K562 (cell line): ENCODE measurements around the gene THAP4. TPM values are rescaled to one million over a fixed set of nuclear protein-coding genes. Genes with fewer than 3 reads are reported as not detected.

Experiments
- ATAC-seq: fragments of 200-7000 bp; cut with Tn5 transposase; 3 replicates; pipeline ENCODE4 v1.9.1; 2020; ENCODE audit warnings: moderate library complexity
- BruUV-seq: library from RNA; stranded (reverse); fragments of 400-500 nt; replicated peaks from 2 replicates; lab custom pipeline; 2021; lab: Mats Ljungman, UMichigan
- CTCF ChIA-PET: fragments of 300-600 bp; formaldehyde crosslinking; extraction: SDS; loops from one replicate; lab custom pipeline; 2021; ENCODE audit warnings: low intra/inter-chr PET ratio; lab: Yijun Ruan, JAX
- POLR2A ChIA-PET: fragments of 300-600, 350-650 bp; sonication (Branson Sonifier 250); formaldehyde crosslinking; extraction: SDS; loops from one replicate; lab custom pipeline; 2021; ENCODE audit warnings: antibody characterized with exemption, inconsistent platforms; lab: Yijun Ruan, JAX
- DNase-seq, 4 experiments: peaks; one replicate each; pipeline versions ENCODE4 v3.0.0 to v3.0.0-alpha.2; 2011 to 2018; ENCODE audit warnings: low spot score in 3 of 4, mixed read lengths in 3 of 4; ENCODE audit errors: extremely low read depth in 1 of 4
- FAIRE-seq: peaks from 2 replicates; lab custom pipeline; 2011; peaks lifted over from hg19 to GRCh38; lab: Jason Lieb, UNC
- H2AFZ ChIP-seq: 2 replicates; pipeline ENCODE4 v1.6.0; 2011; ENCODE audit warnings: low read depth, low read length, control low read depth, inconsistent platforms
- H3K27ac ChIP-seq: fragments of 200-600 bp; 3 replicates; pipeline ENCODE4 v1.8.0; 2011; ENCODE audit warnings: low read depth, mild to moderate bottlenecking, control low read depth, inconsistent platforms, low read length, moderate library complexity, mixed read lengths; ENCODE audit errors: extremely low read depth
- H3K27me3 ChIP-seq, 2 experiments: fragments of 300-600 bp in 1 of 2; 2 replicates in 1 of 2; 3 replicates in 1 of 2; pipeline versions ENCODE4 v1.6.0 to v1.8.0; 2011; ENCODE audit warnings: inconsistent platforms in 2 of 2, low read length in 2 of 2, mild to moderate bottlenecking in 1 of 2, mixed read lengths in 1 of 2, moderate library complexity in 1 of 2; ENCODE audit not compliant: control insufficient read depth in 2 of 2, insufficient read depth in 2 of 2
- H3K36me3 ChIP-seq: fragments of 300-600 bp; 3 replicates; pipeline ENCODE4 v1.8.0; 2011; ENCODE audit warnings: mild to moderate bottlenecking, low read length, inconsistent platforms; ENCODE audit not compliant: control insufficient read depth, insufficient read depth
- H3K4me1 ChIP-seq, 2 experiments: fragments of 200-600 bp in 1 of 2; replicated peaks in 1 of 2; 2 replicates in 1 of 2; 3 replicates in 1 of 2; pipeline versions ENCODE4 v1.5.1 to v1.8.0; 2011; ENCODE audit warnings: inconsistent platforms in 2 of 2, low read length in 2 of 2, mild to moderate bottlenecking in 1 of 2, mixed read lengths in 1 of 2, moderate library complexity in 1 of 2; ENCODE audit not compliant: control insufficient read depth in 2 of 2, insufficient read depth in 2 of 2
- H3K4me2 ChIP-seq: 2 replicates; pipeline ENCODE4 v1.6.1; 2011; ENCODE audit warnings: low read length, control low read depth, inconsistent platforms, mixed read lengths; ENCODE audit not compliant: insufficient read depth
- H3K4me3 ChIP-seq: fragments of 200-600 bp; sonication (generic), shearing (Covaris generic); 2 replicates; pipeline ENCODE4 v1.5.1; 2016; ENCODE audit warnings: control low read depth, inconsistent platforms
- H3K79me2 ChIP-seq: fragments of 200-600 bp; 3 replicates; pipeline ENCODE4 v1.8.0; 2011; ENCODE audit warnings: low read length, inconsistent platforms; ENCODE audit not compliant: control insufficient read depth, insufficient read depth
- H3K9ac ChIP-seq, 2 experiments: 2 replicates each; pipeline versions ENCODE4 v1.6.0 to v1.6.1; 2011; ENCODE audit warnings: low read depth in 2 of 2, low read length in 2 of 2, control low read depth in 1 of 2, inconsistent platforms in 1 of 2, mild to moderate bottlenecking in 1 of 2, mixed read lengths in 1 of 2; ENCODE audit not compliant: insufficient read depth in 1 of 2
- H3K9me1 ChIP-seq: one replicate; pipeline ENCODE4 v1.6.0; 2011; ENCODE audit warnings: inconsistent platforms, mild to moderate bottlenecking, low read length, moderate library complexity; ENCODE audit not compliant: control insufficient read depth, insufficient read depth
- H3K9me3 ChIP-seq: replicated peaks from 2 replicates; pipeline ENCODE4 v1.5.1; 2011; ENCODE audit warnings: low read depth, low read length, inconsistent platforms; ENCODE audit not compliant: control insufficient read depth, insufficient read depth
- H4K20me1 ChIP-seq: replicated peaks from 2 replicates; pipeline ENCODE4 v1.6.1; 2011; ENCODE audit warnings: low read length, inconsistent platforms, mixed read lengths; ENCODE audit not compliant: control insufficient read depth, insufficient read depth
- CC2D1A ChIP-seq: fragments of 450-650 bp; IDR thresholded peaks from 2 replicates; pipeline ENCODE4 v1.6.1; 2017; ENCODE audit warnings: mild to moderate bottlenecking
- CHAMP1 ChIP-seq: fragments of 450-650 bp; IDR thresholded peaks from 2 replicates; pipeline ENCODE4 v1.6.1; 2016; ENCODE audit warnings: mild to moderate bottlenecking
- HDAC2 ChIP-seq: fragments of 450-650 bp; IDR thresholded peaks from 2 replicates; pipeline ENCODE4 v1.6.1; 2016; ENCODE audit warnings: mild to moderate bottlenecking
- LEF1 ChIP-seq: fragments of 450-650 bp; IDR thresholded peaks from 2 replicates; pipeline ENCODE4 v1.6.1; 2016; ENCODE audit warnings: mild to moderate bottlenecking
- PREB ChIP-seq: sonication (generic); formaldehyde crosslinking; IDR thresholded peaks from 2 replicates; pipeline ENCODE4 v1.8.1; 2023; ENCODE audit warnings: mild to moderate bottlenecking, missing genetic modification reagents
- SNAPC5 ChIP-seq: fragments of 250-450 bp; sonication (Bioruptor Pico); IDR thresholded peaks from 2 replicates; pipeline ENCODE4 v1.8.0; 2021; ENCODE audit warnings: moderate library complexity, mild to moderate bottlenecking, inconsistent platforms
- TAF7 ChIP-seq: fragments of 450-650 bp; IDR thresholded peaks from 2 replicates; pipeline ENCODE4 v1.6.1; 2016; ENCODE audit warnings: missing genetic modification characterization, missing compliant biosample characterization
- THRAP3 ChIP-seq: fragments of 450-650 bp; IDR thresholded peaks from 2 replicates; pipeline ENCODE4 v1.6.1; 2016; ENCODE audit warnings: mild to moderate bottlenecking, inconsistent platforms, borderline replicate concordance
- ZNF124 ChIP-seq: sonication (generic); formaldehyde crosslinking; IDR thresholded peaks from 2 replicates; pipeline ENCODE4 v1.8.1; 2022; ENCODE audit warnings: missing genetic modification reagents
- WGBS: fragments of 100-300 bp; shearing (Covaris generic); methylation state at CpG from one replicate; pipeline ENCODE4 v1.1.6; 2016; ENCODE audit warnings: low coverage, mixed read lengths; ENCODE audit not compliant: insufficient coverage; ENCODE audit errors: missing lambda C conversion rate; 5-methylcytosine and 5-hydroxymethylcytosine counted together
- in situ Hi-C: fragments of 300-500 bp; cut with MboI; formaldehyde crosslinking; loops from 4 replicates; pipeline ENCODE4 v1.15.0; 2018; ENCODE audit warnings: inconsistent platforms, mixed read lengths
- intact Hi-C: fragments of 100-400 bp; cut with micrococcal nuclease; formaldehyde crosslinking; loops from 2 replicates; pipeline ENCODE4 v1.14.2; 2022
- polyA plus RNA-seq, 8 experiments: library from polyadenylated mRNA; depleted of rRNA in 4 of 8; stranded (reverse) in 5 of 8; unstranded in 3 of 8; fragments of >200 nt; fragmentation: Nextera tagmentation in 2 of 8; fragmentation: Illumina TruSeq in 1 of 8; extraction: Ambion mirVana in 2 of 8; extraction: Trizol in 1 of 8; gene quantifications; 2 replicates each; pipeline versions ENCODE4 v1.2.1 to v1.2.3, GENCODE V29; 2011 to 2014; ENCODE audit warnings: inconsistent platforms in 1 of 8, missing spikeins in 1 of 8
- total RNA-seq, 7 experiments: library from RNA; depleted of rRNA in 6 of 7; stranded (reverse); fragments of >200 nt in 6 of 7; fragmentation: Illumina TruSeq in 2 of 7; extraction: Trizol in 2 of 7; gene quantifications; 2 replicates each; pipeline versions ENCODE4 v1.2.1 to v1.2.3, GENCODE V29; 2011 to 2021; ENCODE audit warnings: low replicate concordance in 1 of 7

THAP4 gene
- total and polyA plus RNA-seq, 9 of the 15 experiments (the other 6 are each of a cell fraction or from before 2014, with no cell fraction given): 8.6 to 60.9 (median 43.9) TPM

- ChIA-PET CTCF (no interaction called here), POLR2A (interaction anchor here (0.6 to 1.3 kb wide), 2 partner anchors 17 to 150 kb away, joined by 3 read pairs; no protein-coding TSS in a partner anchor)
- no peaks in the 10 kb centered on the region for H4K20me1 ChIP-seq
- no TSS peak for BruUV-seq
- H3K36me3 ChIP-seq: peaks cover 74% of the 10 kb centered on the region; the same call in 2 of the 3 replicates
- peak overlapping the region; percentile 51; the same call in 1 of the 3 replicates for H3K27ac ChIP-seq
- 30% methylated on average over 11 of the region's 11 CpGs for WGBS
- no peak overlapping the region for H2AFZ ChIP-seq
- FAIRE-seq: peak; percentile 77
- peaks cover 2% of the 10 kb centered on the region for H3K9me1 ChIP-seq
- H3K9me3 ChIP-seq: no peaks in the 10 kb centered on the region
- intact Hi-C loops (no loop called here), in situ Hi-C loops (no loop called here)
- no peak overlapping the region for H3K4me3 ChIP-seq
- peaks cover 81% of the 10 kb centered on the region for H3K79me2 ChIP-seq
- H3K4me1 ChIP-seq: peaks cover 4 to 11% of the 10 kb centered on the region in 2 experiments; a peak in 4 of 5 replicates
- H3K9ac ChIP-seq: peak overlapping the region in 1 of 2 experiments; percentile 28; a peak in 1 of 4 replicates
- DNase-seq: peak in 2 of 4 experiments; percentile 33 to 41
- no peaks in the 10 kb centered on the region for H3K27me3 ChIP-seq
- peak overlapping the region; percentile 43; the same call in 1 of the 2 replicates for H3K4me2 ChIP-seq
- peak; percentile 67 for ATAC-seq
- no peak for TF ChIP-seq LEF1
- TF ChIP-seq CHAMP1: no peak
- no peak for TF ChIP-seq TAF7
- no peak for TF ChIP-seq HDAC2
- TF ChIP-seq SNAPC5 (CRISPR knock-in tag): no peak
- no peak for TF ChIP-seq THRAP3
- TF ChIP-seq CC2D1A: no peak
- TF ChIP-seq PREB (CRISPR knock-in tag): no peak
- no peak for TF ChIP-seq ZNF124 (CRISPR knock-in tag)
These were observed 7.1 kb downstream of the THAP4 start for GRCh38 chr2:241629762-241630435.
